Upper lobe of right lung (tissue), 1 donor: ENCODE results near the gene ACOT7. TPM values are rescaled to one million over a fixed set of nuclear protein-coding genes. Genes with fewer than 3 reads are reported as not detected.

Source experiments
- ATAC-seq: fragments of 200-7000 bp; cut with Tn5 transposase; one replicate; pipeline ENCODE4 v1.9.1; 2020; ENCODE audit warnings: mild to moderate bottlenecking, moderate library complexity
- DNase-seq: peaks from one replicate; pipeline ENCODE4 v3.0.0-alpha.2; 2020
- H3K27ac ChIP-seq: fragments of 200-600 bp; one replicate; pipeline ENCODE4 v1.8.0; 2022
- H3K27me3 ChIP-seq: fragments of 200-600 bp; one replicate; pipeline ENCODE4 v1.8.0; 2022; ENCODE audit warnings: mild to moderate bottlenecking
- H3K36me3 ChIP-seq: fragments of 200-600 bp; one replicate; pipeline ENCODE4 v1.8.0; 2022
- H3K4me1 ChIP-seq: fragments of 200-600 bp; one replicate; pipeline ENCODE4 v1.8.0; 2022
- H3K4me3 ChIP-seq: fragments of 200-600 bp; one replicate; pipeline ENCODE4 v1.8.0; 2022; ENCODE audit warnings: mild to moderate bottlenecking
- H3K9me3 ChIP-seq: fragments of 200-600 bp; one replicate; pipeline ENCODE4 v1.8.0; 2022
- CTCF ChIP-seq: fragments of 200-600 bp; IDR thresholded peaks from one replicate; pipeline ENCODE4 v1.8.0; 2022; ENCODE audit warnings: antibody characterized with exemption
- intact Hi-C: fragments of 100-400 bp; cut with DNase I; formaldehyde crosslinking; loops from one replicate; pipeline ENCODE4 v1.11.0; 2022
- total RNA-seq: library from RNA; stranded (reverse); fragmentation: NEBNext Ultra II Directional; extraction: Animal tissue kit (Norgen Biotek cat#: 25700); gene quantifications from one replicate; pipeline ENCODE4 v1.2.1, GENCODE V29; 2021
- donor health status: DM: no; HTN: yes; CAD: no; lungs with severe emphysema.

Gene ACOT7
- total RNA-seq, 1 donor from 2014 or later: 22.8 TPM

DNA sequence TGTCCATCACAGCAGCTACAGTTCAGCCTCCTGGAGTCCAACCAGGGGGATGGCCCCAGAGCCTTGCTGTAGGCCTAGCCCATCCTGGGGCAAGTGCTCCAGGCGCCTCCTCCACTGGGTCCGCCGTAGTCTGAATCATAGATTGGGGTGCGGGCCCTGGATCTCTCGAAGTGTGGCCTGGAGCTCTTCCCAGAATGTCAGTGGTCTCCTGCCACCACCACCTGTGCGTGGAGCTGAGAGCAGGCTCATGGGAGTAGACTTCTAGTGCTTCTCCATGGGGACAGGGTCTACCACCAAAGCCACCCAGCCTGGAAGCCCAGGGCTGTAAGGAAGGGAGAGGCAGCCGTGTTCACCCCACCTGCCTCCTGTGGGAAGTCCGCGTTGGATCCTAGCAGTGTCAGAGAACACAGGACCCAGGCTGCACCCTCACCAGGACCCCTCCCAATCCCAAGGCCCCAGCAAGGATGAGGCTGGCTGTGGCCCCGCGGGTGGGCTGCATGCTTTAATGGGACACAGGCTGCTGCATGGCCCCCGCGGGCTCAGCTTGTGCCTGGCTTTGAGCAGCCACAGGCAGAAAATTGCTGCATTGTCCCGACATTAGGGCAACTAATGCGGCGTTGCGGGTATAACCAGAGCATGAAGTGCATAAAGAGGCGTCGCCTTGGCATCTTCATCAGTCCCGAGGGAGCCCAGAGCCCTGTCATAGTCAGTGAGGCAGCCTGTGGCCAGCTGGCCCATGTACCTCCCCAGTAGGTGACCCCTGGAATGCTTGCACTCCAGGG is 150.3 kb downstream of the ACOT7 start:
- Histone ChIP-seq H3K27me3 (peaks cover 83% of the 10 kb centered on the region), H3K27ac (no peak overlapping the region), H3K4me3 (no peak overlapping the region), H3K4me1 (peaks cover 20% of the 10 kb centered on the region), H3K36me3 (no peaks in the 10 kb centered on the region), H3K9me3 (no peaks in the 10 kb centered on the region)
- no peak for TF ChIP-seq CTCF
- ATAC-seq (no peak), DNase-seq (no peak)
- intact Hi-C loops: loop anchor here (10.0 kb wide), 2 partner anchors 102 to 162 kb away; no protein-coding TSS in a partner anchor

GRCh38 chr1:6241887-6242740 is 151.5 kb downstream of the ACOT7 start:
- no peaks in the 10 kb centered on the region for H3K36me3 ChIP-seq
- intact Hi-C loops: loop anchor here (10.0 kb wide), 2 partner anchors 103 to 163 kb away; no protein-coding TSS in a partner anchor
- H3K4me3 ChIP-seq: no peak overlapping the region
- peaks cover 20% of the 10 kb centered on the region for H3K4me1 ChIP-seq
- H3K27ac ChIP-seq: no peak overlapping the region
- no peaks in the 10 kb centered on the region for H3K9me3 ChIP-seq
- no peak for DNase-seq
- no peak for TF ChIP-seq CTCF
- no peak for ATAC-seq
- peaks cover 72% of the 10 kb centered on the region for H3K27me3 ChIP-seq

DNA sequence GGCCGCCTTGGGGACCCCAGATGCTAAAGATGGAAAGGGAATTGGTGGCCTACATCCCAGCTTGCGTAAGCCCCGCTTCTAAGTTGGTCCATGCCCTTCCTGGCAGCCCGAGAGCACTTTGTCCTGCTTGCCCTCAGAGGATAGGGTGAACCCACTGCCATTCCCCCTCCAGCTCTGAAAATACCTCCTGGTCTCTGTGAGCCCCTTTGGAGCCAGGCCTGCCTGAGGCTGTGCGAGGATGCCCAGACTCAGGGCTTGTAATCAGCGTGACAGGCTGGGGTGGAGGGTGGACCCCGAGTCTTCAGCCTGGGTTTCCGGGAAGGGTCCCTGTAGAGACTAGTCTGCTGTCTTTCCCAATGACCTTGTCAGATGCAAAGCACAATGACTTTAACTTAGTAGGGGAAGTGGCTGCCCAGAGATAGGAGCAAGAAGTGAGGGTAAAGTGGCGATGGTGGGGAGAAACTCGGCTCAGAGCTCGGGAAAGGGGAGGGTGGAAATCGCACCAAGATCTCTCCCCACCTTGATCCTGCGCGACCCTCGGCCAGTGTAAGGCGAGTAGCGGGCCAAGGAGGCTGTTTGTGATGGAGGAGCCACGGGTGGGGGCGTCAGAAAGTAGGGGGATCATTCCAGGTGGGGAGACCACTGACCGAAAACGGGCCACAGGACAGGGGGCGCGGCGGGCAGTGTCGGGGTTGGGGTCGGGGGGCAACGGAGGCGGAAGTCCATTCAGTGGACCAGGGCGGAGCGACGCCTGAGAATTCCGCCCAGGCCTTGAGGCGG is 152.3 kb downstream of the ACOT7 start:
- H3K36me3 ChIP-seq: no peaks in the 10 kb centered on the region
- intact Hi-C loops: loop anchor here (10.0 kb wide), 2 partner anchors 104 to 164 kb away; no protein-coding TSS in a partner anchor
- peaks cover 20% of the 10 kb centered on the region for H3K4me1 ChIP-seq
- ATAC-seq (no peak), DNase-seq (no peak)
- H3K4me3 ChIP-seq: no peak overlapping the region
- H3K27me3 ChIP-seq: peaks cover 66% of the 10 kb centered on the region
- no peak for TF ChIP-seq CTCF
- H3K27ac ChIP-seq: no peak overlapping the region
- no peaks in the 10 kb centered on the region for H3K9me3 ChIP-seq

DNA sequence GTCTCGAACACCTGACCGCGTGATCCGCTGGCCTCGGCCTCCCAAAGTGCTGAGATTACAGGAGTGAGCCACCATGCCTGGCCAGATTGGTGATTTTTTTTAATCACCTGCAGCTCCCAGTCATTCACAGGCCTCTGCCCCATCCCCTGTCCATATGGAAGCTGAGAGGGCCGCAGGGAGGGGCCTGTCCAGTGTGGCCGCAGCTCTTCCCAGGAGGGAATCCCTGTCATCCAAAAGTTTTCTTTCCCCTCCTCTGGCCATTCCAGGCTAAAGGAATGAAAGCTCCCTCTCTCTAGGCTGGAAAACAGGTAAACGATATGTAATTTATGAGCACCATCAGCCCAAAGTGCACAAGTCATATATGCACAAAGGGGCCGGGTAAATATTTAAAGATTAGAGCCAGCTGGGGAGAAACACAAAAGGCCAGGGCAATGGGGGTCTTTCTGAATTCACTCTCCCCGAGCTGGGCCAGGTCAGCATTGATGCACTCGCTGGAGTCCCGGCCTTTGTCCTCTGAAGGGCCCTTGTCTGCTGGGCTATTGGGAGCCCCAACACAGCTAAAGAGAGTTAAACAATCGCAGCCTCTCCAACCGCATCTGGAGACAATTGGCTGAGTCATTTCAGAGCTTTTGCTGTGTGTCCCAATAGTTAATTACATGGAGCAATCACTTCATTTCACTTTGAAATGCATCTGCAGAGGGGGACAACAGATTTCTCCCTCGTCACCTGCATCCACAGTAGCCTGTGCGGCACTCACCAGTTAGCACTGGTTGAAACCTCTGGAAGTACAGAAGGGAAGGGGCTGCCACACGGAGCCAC is 153.4 kb downstream of the ACOT7 start:
- intact Hi-C loops: loop anchor here (10.0 kb wide), 2 partner anchors 105 to 165 kb away; no protein-coding TSS in a partner anchor
- DNase-seq (no peak), ATAC-seq (no peak)
- Histone ChIP-seq H3K27ac (no peak overlapping the region), H3K4me1 (peaks cover 9% of the 10 kb centered on the region), H3K4me3 (no peak overlapping the region), H3K9me3 (no peaks in the 10 kb centered on the region), H3K36me3 (no peaks in the 10 kb centered on the region), H3K27me3 (peaks cover 54% of the 10 kb centered on the region)
- no peak for TF ChIP-seq CTCF
